ENCODE measurements around the gene ELMO3. TPM values are rescaled to one million over a fixed set of nuclear protein-coding genes. Genes with fewer than 3 reads are reported as not detected.

Gene ELMO3
- polyA plus RNA-seq, 1 donor from 2014 or later = 2.2 TPM

- H3K9me2 ChIP-seq (ENCODE audit: insufficient read depth, low read length) = no peaks in the 10 kb centered on the region
- H3K27me3 ChIP-seq (ENCODE audit: insufficient read depth, low read depth, low read length) = no peaks in the 10 kb centered on the region
- no peaks in the 10 kb centered on the region for H3F3A ChIP-seq (ENCODE audit: insufficient read depth, low read length, poor library complexity, severe bottlenecking)
- H4K20me1 ChIP-seq (ENCODE audit: insufficient read depth) = no peaks in the 10 kb centered on the region
- H3K79me2 ChIP-seq (replicated peaks; ENCODE audit: insufficient read depth, low read length) = no peaks in the 10 kb centered on the region
- no peak overlapping the region for H3K27ac ChIP-seq (ENCODE audit: low read length)
- no peak overlapping the region for H3K4me2 ChIP-seq (ENCODE audit: low read length)
- H3K36me3 ChIP-seq (ENCODE audit: insufficient read depth, low read length) = no peaks in the 10 kb centered on the region
- H2AFZ ChIP-seq (ENCODE audit: low read depth, low read length) = no peak overlapping the region
- TF ChIP-seq EZH2 (IDR thresholded peaks at IDR 0.05; ENCODE audit: borderline replicate concordance, insufficient read depth, low read length, poor library complexity, severe bottlenecking) = no peak
- TF ChIP-seq MXI1 (conservative IDR thresholded peaks at IDR 0.05; ENCODE audit: poor library complexity, severe bottlenecking) = no peak
- no peak for TF ChIP-seq TAF1 (IDR thresholded peaks at IDR 0.05; ENCODE audit: low read depth)
- no peak for TF ChIP-seq SMC3 (conservative IDR thresholded peaks at IDR 0.05; ENCODE audit: poor library complexity)
- TF ChIP-seq RAD21 (conservative IDR thresholded peaks at IDR 0.05) = no peak
- no peak for TF ChIP-seq CTCF (IDR thresholded peaks at IDR 0.05; ENCODE audit: poor library complexity, severe bottlenecking)
- no peak for TF ChIP-seq POLR2AphosphoS5 (IDR thresholded peaks at IDR 0.05)
- no peak for TF ChIP-seq REST (IDR thresholded peaks at IDR 0.05; ENCODE audit: borderline replicate concordance)
- TF ChIP-seq EP300 (conservative IDR thresholded peaks at IDR 0.05; ENCODE audit: poor library complexity, severe bottlenecking) = no peak
- H3K9me3 ChIP-seq (ENCODE audit: low read length) = no peaks in the 10 kb centered on the region
- H3K4me3 ChIP-seq (ENCODE audit: low read length) = no peak overlapping the region
- no peak overlapping the region for H3K9ac ChIP-seq (ENCODE audit: low read length)
Observed at GRCh38 chr16:67213197-67214019, 14.5 kb downstream of the ELMO3 start.

DNA sequence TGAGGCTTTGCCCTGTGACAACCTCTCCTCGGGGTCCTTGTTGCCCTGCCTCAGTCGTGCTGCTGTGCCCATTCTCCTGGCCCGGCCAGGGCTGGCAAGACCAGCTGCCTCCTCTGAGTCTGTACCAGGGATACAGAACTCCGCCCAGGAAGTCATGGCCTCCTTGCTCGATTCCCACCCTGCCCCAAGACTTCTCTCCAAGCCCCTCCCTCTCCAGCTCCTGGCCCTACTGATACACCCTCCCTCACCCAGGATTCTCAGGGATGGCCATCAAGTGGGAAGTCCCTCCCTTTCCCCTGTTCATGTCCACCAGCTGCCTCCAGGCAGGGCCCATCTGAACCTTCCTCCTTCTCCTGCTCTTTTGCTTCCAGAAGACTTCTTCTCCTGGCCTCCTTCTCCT is 16.8 kb downstream of the ELMO3 start:
- H2AFZ ChIP-seq (ENCODE audit: low read depth, low read length) = no peak overlapping the region
- no peaks in the 10 kb centered on the region for H3K79me2 ChIP-seq (replicated peaks; ENCODE audit: insufficient read depth, low read length)
- no peaks in the 10 kb centered on the region for H3K36me3 ChIP-seq (ENCODE audit: insufficient read depth, low read length)
- no peak overlapping the region for H3K4me3 ChIP-seq (ENCODE audit: low read length)
- H3K4me2 ChIP-seq (ENCODE audit: low read length) = no peak overlapping the region
- H3K27me3 ChIP-seq (ENCODE audit: insufficient read depth, low read depth, low read length) = no peaks in the 10 kb centered on the region
- TF ChIP-seq RAD21 (conservative IDR thresholded peaks at IDR 0.05) (no peak), SMC3 (conservative IDR thresholded peaks at IDR 0.05; ENCODE audit: poor library complexity) (no peak), MXI1 (conservative IDR thresholded peaks at IDR 0.05; ENCODE audit: poor library complexity, severe bottlenecking) (no peak), CTCF (IDR thresholded peaks at IDR 0.05; ENCODE audit: poor library complexity, severe bottlenecking) (no peak), EP300 (conservative IDR thresholded peaks at IDR 0.05; ENCODE audit: poor library complexity, severe bottlenecking) (no peak), TAF1 (IDR thresholded peaks at IDR 0.05; ENCODE audit: low read depth) (no peak), EZH2 (IDR thresholded peaks at IDR 0.05; ENCODE audit: borderline replicate concordance, insufficient read depth, low read length, poor library complexity, severe bottlenecking) (no peak), POLR2AphosphoS5 (IDR thresholded peaks at IDR 0.05) (no peak), REST (IDR thresholded peaks at IDR 0.05; ENCODE audit: borderline replicate concordance) (no peak)
- no peaks in the 10 kb centered on the region for H3F3A ChIP-seq (ENCODE audit: insufficient read depth, low read length, poor library complexity, severe bottlenecking)
- H4K20me1 ChIP-seq (ENCODE audit: insufficient read depth) = no peaks in the 10 kb centered on the region
- H3K27ac ChIP-seq (ENCODE audit: low read length) = no peak overlapping the region
- H3K9ac ChIP-seq (ENCODE audit: low read length) = no peak overlapping the region
- no peaks in the 10 kb centered on the region for H3K9me3 ChIP-seq (ENCODE audit: low read length)
- H3K9me2 ChIP-seq (ENCODE audit: insufficient read depth, low read length) = no peaks in the 10 kb centered on the region

Data from neural cell (in vitro differentiated cells).